Stimulated activated naive CD8-positive, alpha-beta T cell treated with anti-CD3 and anti-CD28 coated beads, Interleukin-15, amount 100 ng/mL, for 72 hours (primary cell): ENCODE data around the gene HMGCL.
A peak's percentile ranks its signal among the peaks of the same experiment; 100 is the strongest.
"Not testable (repeated sequence)": the region's sequence is repeated elsewhere in the genome, so short reads cannot be mapped to it uniquely, and the experiment has no call there.

ENCODE experiments used
- ATAC-seq: fragments of 150-1000 bp; cut with Tn5 transposase; 2 replicates; pipeline ENCODE4 v1.10.0; 2021; ENCODE audit warnings: mild to moderate bottlenecking, moderate library complexity
- DNase-seq, 2 donors: peaks; one replicate each; pipeline ENCODE4 v3.0.0; 2021 to 2022
- H3K27ac Mint-ChIP-seq, 2 donors: one replicate each; pipeline ENCODE4 v1.8.0; 2022; ENCODE audit warnings: mild to moderate bottlenecking in 2 of 2, mixed read lengths in 2 of 2, moderate library complexity in 2 of 2
- H3K27me3 Mint-ChIP-seq: one replicate; pipeline ENCODE4 v1.8.0; 2022; ENCODE audit warnings: mixed read lengths
- H3K4me1 Mint-ChIP-seq: one replicate; pipeline ENCODE4 v1.8.0; 2022; ENCODE audit warnings: mild to moderate bottlenecking, mixed read lengths
- H3K4me3 Mint-ChIP-seq, 2 donors: one replicate each; pipeline ENCODE4 v1.8.0; 2022; ENCODE audit warnings: mild to moderate bottlenecking in 2 of 2, mixed read lengths in 2 of 2, moderate library complexity in 1 of 2
- H3K9me3 Mint-ChIP-seq, 2 donors: one replicate each; pipeline ENCODE4 v1.8.0; 2022; ENCODE audit warnings: mixed read lengths in 2 of 2

HMGCL gene

GRCh38 chr1:23809751-23810171 is 15.5 kb downstream of the HMGCL start:
- Mint-ChIP-seq H3K4me1 (peaks cover 25% of the 10 kb centered on the region), H3K9me3 (no peaks in the 10 kb centered on the region), H3K27me3 (no peaks in the 10 kb centered on the region), H3K4me3 (no peak overlapping the region), H3K27ac (peak overlapping the region in 1 of 2 donors; percentile 22)
- DNase-seq (peak; percentile 79 to 85), ATAC-seq (peak; percentile 95)

- Mint-ChIP-seq H3K4me1 (peaks cover 25% of the 10 kb centered on the region), H3K27me3 (no peaks in the 10 kb centered on the region), H3K27ac (peak overlapping the region in 1 of 2 donors; percentile 59), H3K9me3 (no peaks in the 10 kb centered on the region), H3K4me3 (no peak overlapping the region)
- DNase-seq (no peak), ATAC-seq (no peak)
These were observed 17.8 kb downstream of the HMGCL start for GRCh38 chr1:23807453-23807852.

GRCh38 chr1:23806280-23806679 is 18.9 kb downstream of the HMGCL start:
- Mint-ChIP-seq H3K4me3 (no peak overlapping the region), H3K4me1 (peaks cover 36% of the 10 kb centered on the region), H3K27me3 (no peaks in the 10 kb centered on the region), H3K27ac (no peak overlapping the region), H3K9me3 (no peaks in the 10 kb centered on the region)
- DNase-seq (no peak), ATAC-seq (no peak)

- ATAC-seq = no peak
- no peak overlapping the region for H3K4me3 Mint-ChIP-seq
- no peaks in the 10 kb centered on the region for H3K27me3 Mint-ChIP-seq
- H3K27ac Mint-ChIP-seq = no peak overlapping the region
- no peak for DNase-seq
- peaks cover 28% of the 10 kb centered on the region for H3K4me1 Mint-ChIP-seq
- H3K9me3 Mint-ChIP-seq = no peaks in the 10 kb centered on the region
These were observed 20.2 kb downstream of the HMGCL start for GRCh38 chr1:23805025-23805424.

GRCh38 chr1:23804183-23804835 is 20.9 kb downstream of the HMGCL start:
- H3K4me3 Mint-ChIP-seq = no peak overlapping the region

GRCh38 chr1:23803674-23804073 is 21.6 kb downstream of the HMGCL start:
- ATAC-seq = no peak
- no peak for DNase-seq
- H3K27me3 Mint-ChIP-seq = no peaks in the 10 kb centered on the region
- peaks cover 38% of the 10 kb centered on the region for H3K4me1 Mint-ChIP-seq
- no peak overlapping the region for H3K27ac Mint-ChIP-seq
- no peak overlapping the region for H3K4me3 Mint-ChIP-seq
- no peaks in the 10 kb centered on the region for H3K9me3 Mint-ChIP-seq

More at GRCh38 chr1:23804183-23804835, 20.9 kb downstream of the HMGCL start:
- DNase-seq (no peak), ATAC-seq (no peak)
- H3K9me3 Mint-ChIP-seq = no peaks in the 10 kb centered on the region
- H3K27ac Mint-ChIP-seq = no peak overlapping the region
- peaks cover 32% of the 10 kb centered on the region for H3K4me1 Mint-ChIP-seq
- no peaks in the 10 kb centered on the region for H3K27me3 Mint-ChIP-seq

GRCh38 chr1:23802809-23803342 is 22.4 kb downstream of the HMGCL start:
- DNase-seq, H3K27me3 Mint-ChIP-seq, H3K27ac Mint-ChIP-seq, H3K9me3 Mint-ChIP-seq, H3K4me3 Mint-ChIP-seq, ATAC-seq: not testable (repeated sequence)
- H3K4me1 Mint-ChIP-seq = peaks cover 42% of the 10 kb centered on the region

- H3K27ac Mint-ChIP-seq = no peak overlapping the region
These were observed 23.4 kb downstream of the HMGCL start for GRCh38 chr1:23801876-23802275.

GRCh38 chr1:23801338-23801748 is 23.9 kb downstream of the HMGCL start:
- H3K4me1 Mint-ChIP-seq = peaks cover 42% of the 10 kb centered on the region
- H3K27me3 Mint-ChIP-seq = no peaks in the 10 kb centered on the region
- H3K4me3 Mint-ChIP-seq = peak overlapping the region; percentile 93 to 98
- H3K27ac Mint-ChIP-seq = peak overlapping the region; percentile 68 to 87
- ATAC-seq (no peak), DNase-seq (no peak)
- no peaks in the 10 kb centered on the region for H3K9me3 Mint-ChIP-seq

More at GRCh38 chr1:23801876-23802275, 23.4 kb downstream of the HMGCL start:
- ATAC-seq (no peak), DNase-seq (no peak)
- Mint-ChIP-seq H3K4me3 (peak overlapping the region; percentile 20 to 48), H3K4me1 (peaks cover 42% of the 10 kb centered on the region), H3K9me3 (no peaks in the 10 kb centered on the region), H3K27me3 (no peaks in the 10 kb centered on the region)

- Mint-ChIP-seq H3K27me3 (no peaks in the 10 kb centered on the region), H3K4me3 (peak within 1 kb of the TSS; percentile 93 to 98), H3K27ac (peak within 1 kb of the TSS; percentile 70 to 87), H3K9me3 (no peaks in the 10 kb centered on the region), H3K4me1 (peaks cover 42% of the 10 kb centered on the region)
- ATAC-seq = peak; percentile 90
- DNase-seq = peak; percentile 93 to 94
These were observed 24.6 kb downstream of the HMGCL start, which contains the start of gene GALE for GRCh38 chr1:23800400-23801337. GALE (minus strand) TSS chr1:23800754; CDS start chr1:23799007, 1,747 bp downstream.

- Mint-ChIP-seq H3K4me3 (peak overlapping the region; percentile 93 to 98), H3K9me3 (no peaks in the 10 kb centered on the region), H3K4me1 (peaks cover 39% of the 10 kb centered on the region), H3K27me3 (no peaks in the 10 kb centered on the region), H3K27ac (peak overlapping the region; percentile 21 to 70)
- peak; percentile 28 to 52 for DNase-seq
- ATAC-seq = peak; percentile 29
These were observed 25.4 kb downstream of the HMGCL start for GRCh38 chr1:23799570-23800399.

- peaks cover 45% of the 10 kb centered on the region for H3K4me1 Mint-ChIP-seq
- no peaks in the 10 kb centered on the region for H3K9me3 Mint-ChIP-seq
- ATAC-seq (no peak), DNase-seq (no peak)
- no peak overlapping the region for H3K27ac Mint-ChIP-seq
- H3K4me3 Mint-ChIP-seq = peak overlapping the region; percentile 93 to 98
- H3K27me3 Mint-ChIP-seq = no peaks in the 10 kb centered on the region
These were observed 26.0 kb downstream of the HMGCL start for GRCh38 chr1:23799255-23799569.

- Mint-ChIP-seq H3K9me3 (no peaks in the 10 kb centered on the region), H3K4me1 (peaks cover 50% of the 10 kb centered on the region), H3K27me3 (no peaks in the 10 kb centered on the region), H3K27ac (no peak overlapping the region), H3K4me3 (peak overlapping the region in 1 of 2 donors; percentile 93)
- DNase-seq (no peak), ATAC-seq (no peak)
These were observed 26.5 kb downstream of the HMGCL start for GRCh38 chr1:23798662-23799142.

GRCh38 chr1:23797478-23798448 is 27.5 kb downstream of the HMGCL start:
- Mint-ChIP-seq H3K27ac (no peak overlapping the region), H3K4me1 (peaks cover 59% of the 10 kb centered on the region), H3K27me3 (no peaks in the 10 kb centered on the region), H3K9me3 (no peaks in the 10 kb centered on the region), H3K4me3 (no peak overlapping the region)
- no peak for DNase-seq
- ATAC-seq = no peak
